NCI-H748 treated with DMSO at 0.1 percent for 48 hours (cell line): ENCODE results near the gene MPO.

Experiments
- DNase-seq: peaks from one replicate; lab custom pipeline; 2025; lab: John Stamatoyannopoulos, UW

Gene MPO, protein sequence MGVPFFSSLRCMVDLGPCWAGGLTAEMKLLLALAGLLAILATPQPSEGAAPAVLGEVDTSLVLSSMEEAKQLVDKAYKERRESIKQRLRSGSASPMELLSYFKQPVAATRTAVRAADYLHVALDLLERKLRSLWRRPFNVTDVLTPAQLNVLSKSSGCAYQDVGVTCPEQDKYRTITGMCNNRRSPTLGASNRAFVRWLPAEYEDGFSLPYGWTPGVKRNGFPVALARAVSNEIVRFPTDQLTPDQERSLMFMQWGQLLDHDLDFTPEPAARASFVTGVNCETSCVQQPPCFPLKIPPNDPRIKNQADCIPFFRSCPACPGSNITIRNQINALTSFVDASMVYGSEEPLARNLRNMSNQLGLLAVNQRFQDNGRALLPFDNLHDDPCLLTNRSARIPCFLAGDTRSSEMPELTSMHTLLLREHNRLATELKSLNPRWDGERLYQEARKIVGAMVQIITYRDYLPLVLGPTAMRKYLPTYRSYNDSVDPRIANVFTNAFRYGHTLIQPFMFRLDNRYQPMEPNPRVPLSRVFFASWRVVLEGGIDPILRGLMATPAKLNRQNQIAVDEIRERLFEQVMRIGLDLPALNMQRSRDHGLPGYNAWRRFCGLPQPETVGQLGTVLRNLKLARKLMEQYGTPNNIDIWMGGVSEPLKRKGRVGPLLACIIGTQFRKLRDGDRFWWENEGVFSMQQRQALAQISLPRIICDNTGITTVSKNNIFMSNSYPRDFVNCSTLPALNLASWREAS

GRCh38 chr17:58280480-58281217 lies at the start of gene MPO:
Gene MPO, minus strand, starts transcription at chr17:58280935. Its CDS starts 177 bp downstream, at chr17:58280758.
- DNase-seq = no peak

- DNase-seq = no peak
Observed at GRCh38 chr17:58329810-58330537, 49.2 kb upstream of the MPO start.

- DNase-seq = no peak
Observed at GRCh38 chr17:58329035-58329809, 48.5 kb upstream of the MPO start.

- DNase-seq = no peak
Observed at GRCh38 chr17:58328195-58329034, 47.7 kb upstream of the MPO start, which contains the start of gene TSPOAP1. Gene TSPOAP1, minus strand, starts transcription at chr17:58328795. Its CDS starts 875 bp downstream, at chr17:58327920.

- no peak for DNase-seq
Observed at GRCh38 chr17:58327363-58328194, 46.8 kb upstream of the MPO start.

- no peak for DNase-seq
Observed at GRCh38 chr17:58326609-58327362, 46.1 kb upstream of the MPO start.

GRCh38 chr17:58325976-58326468 lies 45.3 kb upstream of the MPO start:
- no peak for DNase-seq

DNA sequence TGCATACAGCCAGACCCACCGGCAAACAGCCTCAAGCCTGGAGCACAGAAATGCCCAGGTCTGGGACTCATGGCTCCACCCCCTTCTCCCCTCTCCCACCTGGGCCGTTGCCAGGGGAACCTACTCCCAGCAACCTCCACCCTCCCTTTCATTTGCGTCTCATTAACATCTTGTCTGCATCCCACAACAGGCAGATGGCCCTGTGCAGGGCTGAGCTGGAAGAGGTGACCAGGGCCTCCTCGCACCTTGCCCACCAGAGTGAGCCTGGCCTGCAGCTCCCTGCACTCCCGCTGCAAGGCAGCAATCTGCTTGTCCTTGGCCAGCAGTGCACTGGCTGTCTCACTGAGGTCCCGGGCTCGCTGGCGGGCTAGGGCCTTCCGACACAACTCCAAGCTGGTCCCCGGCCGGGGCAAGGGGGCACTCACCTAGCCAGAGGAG lies 44.6 kb upstream of the MPO start:
- peak; percentile 14 for DNase-seq

DNA sequence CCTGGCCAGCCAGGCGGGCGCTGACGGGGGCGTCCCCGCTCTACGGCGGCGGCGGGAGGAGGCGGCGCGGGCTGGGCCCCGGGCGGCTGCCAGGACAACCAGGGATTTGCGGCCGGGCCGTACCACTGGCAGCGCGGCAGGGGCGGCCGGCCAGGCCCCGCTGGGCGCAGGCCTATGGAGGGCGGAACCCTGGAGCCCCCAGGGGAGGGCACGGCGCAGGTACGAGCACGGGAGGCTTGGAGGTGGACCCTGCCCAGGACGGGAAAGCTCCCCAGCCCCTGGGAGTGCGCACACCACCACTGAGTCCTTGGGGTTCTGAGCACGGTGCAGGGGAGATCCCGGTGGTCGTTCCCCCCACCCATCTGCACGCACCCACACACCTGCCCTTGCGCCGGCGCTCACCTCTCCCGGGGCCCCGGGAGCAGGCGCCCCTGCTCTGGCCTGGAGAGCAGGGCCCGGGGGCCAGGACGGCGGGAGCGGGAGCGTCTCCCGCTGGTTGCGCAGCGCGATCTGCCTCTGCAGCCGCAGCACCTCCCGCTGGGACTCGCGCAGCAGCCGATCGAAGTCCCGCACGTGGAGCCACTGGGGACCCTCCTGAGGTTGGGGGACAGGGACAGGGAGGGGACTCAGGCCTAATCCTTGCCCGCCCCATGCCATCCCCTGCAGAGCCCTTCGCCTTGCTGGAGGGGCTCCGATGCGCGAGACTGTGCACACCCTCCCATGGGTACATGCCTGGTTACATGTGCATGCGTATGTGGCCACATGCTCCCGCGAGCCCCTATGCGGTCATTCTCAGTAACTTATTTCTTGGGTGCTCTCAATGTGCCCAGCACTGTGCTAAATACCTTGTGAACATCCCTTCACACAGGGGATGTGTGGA lies 43.9 kb upstream of the MPO start:
- peak; percentile 33 for DNase-seq

DNA sequence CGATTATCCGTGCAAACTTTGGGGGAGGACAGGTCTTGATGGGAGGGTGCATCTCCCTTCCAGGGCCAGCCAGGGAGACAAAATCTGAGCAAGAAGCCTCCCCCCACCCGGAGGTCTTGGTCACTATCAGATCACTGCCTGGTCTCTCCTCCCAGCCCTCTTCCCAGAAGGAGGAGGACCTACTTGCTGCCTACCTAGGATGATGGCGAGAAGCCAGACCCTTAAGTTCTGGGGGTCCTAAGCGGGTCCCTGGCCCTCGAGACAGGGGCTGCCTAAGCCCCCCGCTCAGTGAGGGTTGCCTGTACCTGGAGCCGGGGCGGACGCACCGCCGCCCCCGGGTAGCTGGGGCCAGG lies 43.3 kb upstream of the MPO start:
- DNase-seq = no peak

DNA sequence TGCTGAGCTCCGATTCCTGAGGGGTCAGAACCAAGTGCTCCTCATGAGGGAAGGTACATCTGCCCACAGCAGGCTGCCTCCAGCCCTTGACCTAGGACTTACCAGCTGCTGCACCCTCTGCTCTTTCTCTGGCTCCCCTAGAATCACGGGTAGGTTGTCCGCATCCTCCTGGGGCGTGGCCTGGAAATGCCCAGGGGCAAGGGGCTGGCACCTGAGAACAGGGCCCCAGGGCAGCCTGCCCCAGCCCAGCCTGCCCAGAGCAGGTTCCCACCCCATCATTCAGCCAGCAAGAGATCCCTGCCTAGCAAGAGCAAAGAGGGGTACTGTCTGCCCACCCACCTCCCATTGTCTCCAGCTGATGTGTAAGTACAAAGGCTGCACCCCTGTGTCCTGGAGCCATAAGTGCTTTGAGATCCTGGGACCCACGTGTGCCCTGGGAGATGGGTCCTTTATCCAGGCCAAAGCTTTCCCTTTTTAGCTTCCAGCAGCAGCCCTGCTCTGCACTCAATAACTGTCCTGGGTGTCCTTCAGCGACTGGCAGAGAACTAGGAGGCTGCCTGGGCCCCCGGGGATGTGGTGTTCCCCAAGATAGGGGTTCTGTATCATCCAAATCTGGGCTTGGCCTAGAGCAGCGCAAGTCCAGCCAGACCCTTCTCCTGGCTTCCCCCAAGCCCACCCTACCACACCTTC lies 42.8 kb upstream of the MPO start:
- DNase-seq = no peak

GRCh38 chr17:58322581-58323185 lies 41.9 kb upstream of the MPO start:
- DNase-seq = no peak

DNA sequence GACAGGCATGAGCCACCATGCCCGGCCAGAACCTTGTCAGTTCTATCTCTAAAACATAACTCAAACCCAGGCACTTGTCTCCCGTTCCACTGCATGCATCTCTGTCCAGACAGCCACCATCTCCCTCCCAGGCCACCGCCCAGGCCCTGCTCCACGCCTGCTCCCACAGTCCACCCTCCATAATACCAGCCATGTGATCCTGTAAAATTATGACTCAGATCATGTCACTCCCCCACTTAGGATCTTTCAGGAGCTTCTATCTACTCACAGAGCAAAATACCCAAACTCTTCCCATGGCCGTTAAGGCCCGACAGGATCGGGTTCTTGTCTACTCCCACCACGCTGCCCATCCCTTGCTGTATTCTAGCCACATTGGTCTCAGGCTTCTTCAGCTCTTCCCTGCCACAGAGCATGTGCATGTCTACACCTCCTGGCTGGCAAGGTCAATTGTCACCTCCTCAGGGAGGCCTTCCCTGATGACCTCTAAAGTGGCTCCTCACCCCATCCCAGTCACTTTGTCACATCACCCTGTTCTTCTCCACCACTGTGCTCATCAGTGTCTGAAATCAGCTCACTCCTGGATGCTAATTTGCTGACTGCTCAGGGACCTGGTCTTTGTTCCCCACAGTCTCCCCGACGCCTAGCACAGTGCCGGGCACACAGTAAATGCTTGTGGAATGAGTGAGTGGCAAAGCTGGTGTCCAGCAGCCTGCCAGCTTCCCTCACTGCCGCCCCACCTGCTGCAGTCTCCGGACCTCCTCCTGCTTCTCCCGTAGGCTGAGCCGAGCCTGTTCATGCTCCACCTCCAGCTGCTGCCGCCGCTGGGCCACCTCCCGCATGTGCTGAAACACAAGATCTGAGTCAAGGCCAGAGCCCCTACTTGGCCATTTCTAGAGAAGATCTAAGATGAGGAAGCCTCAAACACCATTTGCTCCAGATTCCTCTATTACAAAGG lies 41.1 kb upstream of the MPO start:
- no peak for DNase-seq

- DNase-seq = no peak
Observed at GRCh38 chr17:58320570-58321323, 40.0 kb upstream of the MPO start.
